ENCODE data around the gene ARMC2. TPM values are rescaled to one million over a fixed set of nuclear protein-coding genes. Genes with fewer than 3 reads are reported as not detected.

Gene ARMC2
- total RNA-seq, 3 donors from 2014 or later: 4.3 to 7.9 (median 7.2) TPM

- H3K36me3 ChIP-seq: no peaks in the 10 kb centered on the region
- H3K27me3 ChIP-seq: no peaks in the 10 kb centered on the region
- no peak for DNase-seq (ENCODE audit: low spot score in 2 of 2)
- H3K9me3 ChIP-seq: no peaks in the 10 kb centered on the region
- intact Hi-C loops (cut with DNase I; ENCODE audit: low total_unique reads): no loop called here
- no peak overlapping the region for H3K4me3 ChIP-seq
- H3K4me1 ChIP-seq: no peaks in the 10 kb centered on the region
- TF ChIP-seq CTCF (IDR thresholded peaks at IDR 0.05) (no peak), POLR2A (IDR thresholded peaks at IDR 0.05) (no peak), POLR2AphosphoS5 (IDR thresholded peaks at IDR 0.05) (no peak)
- H3K27ac ChIP-seq: peak overlapping the region; percentile 42 to 64
These were observed 48.0 kb downstream of the ARMC2 start for GRCh38 chr6:108896111-108896661.

GRCh38 chr6:108897371-108897770 is 49.1 kb downstream of the ARMC2 start:
- Histone ChIP-seq H3K9me3 (no peaks in the 10 kb centered on the region), H3K27ac (no peak overlapping the region), H3K4me1 (no peaks in the 10 kb centered on the region), H3K4me3 (no peak overlapping the region), H3K27me3 (no peaks in the 10 kb centered on the region), H3K36me3 (no peaks in the 10 kb centered on the region)
- no peak for DNase-seq (ENCODE audit: low spot score in 2 of 2)
- intact Hi-C loops (cut with DNase I; ENCODE audit: low total_unique reads): no loop called here
- TF ChIP-seq POLR2AphosphoS5 (IDR thresholded peaks at IDR 0.05) (no peak), CTCF (IDR thresholded peaks at IDR 0.05) (no peak), POLR2A (IDR thresholded peaks at IDR 0.05) (no peak)

GRCh38 chr6:108902382-108902792 is 54.2 kb downstream of the ARMC2 start:
- no peak for DNase-seq (ENCODE audit: low spot score in 2 of 2)
- intact Hi-C loops (cut with DNase I; ENCODE audit: low total_unique reads): no loop called here
- H3K9me3 ChIP-seq: no peaks in the 10 kb centered on the region
- H3K27ac ChIP-seq: no peak overlapping the region
- H3K36me3 ChIP-seq: no peaks in the 10 kb centered on the region
- no peaks in the 10 kb centered on the region for H3K4me1 ChIP-seq
- no peak overlapping the region for H3K4me3 ChIP-seq
- TF ChIP-seq CTCF (IDR thresholded peaks at IDR 0.05): no peak
- TF ChIP-seq POLR2AphosphoS5 (IDR thresholded peaks at IDR 0.05): no peak
- TF ChIP-seq POLR2A (IDR thresholded peaks at IDR 0.05): no peak
- H3K27me3 ChIP-seq: no peaks in the 10 kb centered on the region

GRCh38 chr6:108903796-108904195 is 55.6 kb downstream of the ARMC2 start:
- H3K36me3 ChIP-seq: no peaks in the 10 kb centered on the region
- DNase-seq (ENCODE audit: low spot score in 2 of 2): no peak
- intact Hi-C loops (cut with DNase I; ENCODE audit: low total_unique reads): no loop called here
- H3K27me3 ChIP-seq: no peaks in the 10 kb centered on the region
- no peaks in the 10 kb centered on the region for H3K9me3 ChIP-seq
- H3K4me3 ChIP-seq: no peak overlapping the region
- H3K4me1 ChIP-seq: no peaks in the 10 kb centered on the region
- H3K27ac ChIP-seq: no peak overlapping the region
- TF ChIP-seq POLR2AphosphoS5 (IDR thresholded peaks at IDR 0.05) (no peak), CTCF (IDR thresholded peaks at IDR 0.05) (no peak), POLR2A (IDR thresholded peaks at IDR 0.05) (no peak)

GRCh38 chr6:108904741-108905140 is 56.5 kb downstream of the ARMC2 start:
- TF ChIP-seq CTCF (IDR thresholded peaks at IDR 0.05) (no peak), POLR2AphosphoS5 (IDR thresholded peaks at IDR 0.05) (no peak), POLR2A (IDR thresholded peaks at IDR 0.05) (no peak)
- H3K4me1 ChIP-seq: no peaks in the 10 kb centered on the region
- H3K27me3 ChIP-seq: no peaks in the 10 kb centered on the region
- DNase-seq (ENCODE audit: low spot score in 2 of 2): no peak
- no peaks in the 10 kb centered on the region for H3K36me3 ChIP-seq
- no peak overlapping the region for H3K4me3 ChIP-seq
- no peak overlapping the region for H3K27ac ChIP-seq
- intact Hi-C loops (cut with DNase I; ENCODE audit: low total_unique reads): no loop called here
- H3K9me3 ChIP-seq: no peaks in the 10 kb centered on the region
